Loucy (cell line): ENCODE measurements around the gene CTNNA2.

Experiments
- H2AFZ ChIP-seq: fragments of 200-600 bp; sonication (generic); 2 replicates; pipeline ENCODE4 v1.6.0; 2016; ENCODE audit warnings: antibody characterized with exemption, mild to moderate bottlenecking, low read length, moderate library complexity
- H3F3A ChIP-seq: fragments of 200-600 bp; 2 replicates; pipeline ENCODE4 v1.6.0; 2016; ENCODE audit warnings: antibody characterized with exemption, low read depth, mild to moderate bottlenecking
- H3K27me3 ChIP-seq: fragments of 200-600 bp; sonication (generic); 2 replicates; pipeline ENCODE4 v1.6.1; 2014; ENCODE audit warnings: low read length, mild to moderate bottlenecking; ENCODE audit not compliant: insufficient read depth, poor library complexity, severe bottlenecking
- H3K36me3 ChIP-seq: fragments of 200-600 bp; sonication (generic); 2 replicates; pipeline ENCODE4 v1.6.1; 2016; ENCODE audit warnings: low read length; ENCODE audit not compliant: insufficient read depth
- H3K4me1 ChIP-seq: fragments of 200-600 bp; sonication (generic); 2 replicates; pipeline ENCODE4 v1.5.1; 2014; ENCODE audit warnings: low read length, mild to moderate bottlenecking; ENCODE audit not compliant: insufficient read depth, poor library complexity, severe bottlenecking
- H3K4me2 ChIP-seq: fragments of 200-600 bp; sonication (generic); 2 replicates; pipeline ENCODE4 v1.6.0; 2014; ENCODE audit warnings: antibody characterized with exemption, low read length, low read depth, mild to moderate bottlenecking; ENCODE audit not compliant: poor library complexity, severe bottlenecking
- H3K4me3 ChIP-seq: fragments of 200-600 bp; sonication (generic); 2 replicates; pipeline ENCODE4 v1.5.1; 2014; ENCODE audit warnings: low read length, mild to moderate bottlenecking, mixed read lengths; ENCODE audit not compliant: poor library complexity, severe bottlenecking
- H3K79me2 ChIP-seq: fragments of 200-600 bp; sonication (generic); 2 replicates; pipeline ENCODE4 v1.6.1; 2014; ENCODE audit warnings: low read length; ENCODE audit not compliant: insufficient read depth
- H3K9ac ChIP-seq: fragments of 200-600 bp; sonication (generic); 2 replicates; pipeline ENCODE4 v1.6.0; 2014; ENCODE audit warnings: mild to moderate bottlenecking, low read depth, low read length, moderate library complexity; ENCODE audit not compliant: poor library complexity, severe bottlenecking
- H3K9me2 ChIP-seq: fragments of 200-600 bp; sonication (generic); replicated peaks from 2 replicates; pipeline ENCODE4 v1.6.1; 2016; ENCODE audit warnings: low read depth, low read length, mixed read lengths
- H3K9me3 ChIP-seq: fragments of 200-600 bp; sonication (generic); 2 replicates; pipeline ENCODE4 v1.6.1; 2014; ENCODE audit warnings: mild to moderate bottlenecking, antibody characterized with exemption, low read length, low read depth; ENCODE audit not compliant: insufficient read depth
- H4K20me1 ChIP-seq: fragments of 200-600 bp; sonication (generic); 2 replicates; pipeline ENCODE4 v1.6.0; 2014; ENCODE audit warnings: antibody characterized with exemption, low read length, mild to moderate bottlenecking; ENCODE audit not compliant: insufficient read depth, poor library complexity, severe bottlenecking
- EZH2phosphoT487 ChIP-seq: fragments of 200-600 bp; IDR thresholded peaks from 2 replicates; pipeline ENCODE4 v1.6.1; 2018; ENCODE audit warnings: antibody characterized with exemption, mild to moderate bottlenecking, moderate library complexity, borderline replicate concordance
- TF ChIP-seq, protein P1 (sequence below): fragments of 200-600 bp; sonication (generic); conservative IDR thresholded peaks from 2 replicates; pipeline ENCODE4 v1.5.1; 2014; ENCODE audit warnings: mild to moderate bottlenecking, antibody characterized with exemption, low read length

CTNNA2 gene

GRCh38 chr2:80154231-80154915, 641.5 kb downstream of the CTNNA2 start:
- no peaks in the 10 kb centered on the region for H3K36me3 ChIP-seq
- H3K4me2 ChIP-seq = no peak overlapping the region
- H3K9ac ChIP-seq = no peak overlapping the region
- H2AFZ ChIP-seq = no peak overlapping the region
- no peaks in the 10 kb centered on the region for H3K9me2 ChIP-seq
- TF ChIP-seq, protein P1, sequence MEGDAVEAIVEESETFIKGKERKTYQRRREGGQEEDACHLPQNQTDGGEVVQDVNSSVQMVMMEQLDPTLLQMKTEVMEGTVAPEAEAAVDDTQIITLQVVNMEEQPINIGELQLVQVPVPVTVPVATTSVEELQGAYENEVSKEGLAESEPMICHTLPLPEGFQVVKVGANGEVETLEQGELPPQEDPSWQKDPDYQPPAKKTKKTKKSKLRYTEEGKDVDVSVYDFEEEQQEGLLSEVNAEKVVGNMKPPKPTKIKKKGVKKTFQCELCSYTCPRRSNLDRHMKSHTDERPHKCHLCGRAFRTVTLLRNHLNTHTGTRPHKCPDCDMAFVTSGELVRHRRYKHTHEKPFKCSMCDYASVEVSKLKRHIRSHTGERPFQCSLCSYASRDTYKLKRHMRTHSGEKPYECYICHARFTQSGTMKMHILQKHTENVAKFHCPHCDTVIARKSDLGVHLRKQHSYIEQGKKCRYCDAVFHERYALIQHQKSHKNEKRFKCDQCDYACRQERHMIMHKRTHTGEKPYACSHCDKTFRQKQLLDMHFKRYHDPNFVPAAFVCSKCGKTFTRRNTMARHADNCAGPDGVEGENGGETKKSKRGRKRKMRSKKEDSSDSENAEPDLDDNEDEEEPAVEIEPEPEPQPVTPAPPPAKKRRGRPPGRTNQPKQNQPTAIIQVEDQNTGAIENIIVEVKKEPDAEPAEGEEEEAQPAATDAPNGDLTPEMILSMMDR = no peak
- no peak for TF ChIP-seq EZH2phosphoT487
- no peaks in the 10 kb centered on the region for H3K4me1 ChIP-seq
- H3K9me3 ChIP-seq = no peaks in the 10 kb centered on the region
- no peak overlapping the region for H3K4me3 ChIP-seq
- no peaks in the 10 kb centered on the region for H3F3A ChIP-seq
- no peaks in the 10 kb centered on the region for H3K79me2 ChIP-seq
- H3K27me3 ChIP-seq = no peaks in the 10 kb centered on the region
- H4K20me1 ChIP-seq = no peaks in the 10 kb centered on the region

DNA sequence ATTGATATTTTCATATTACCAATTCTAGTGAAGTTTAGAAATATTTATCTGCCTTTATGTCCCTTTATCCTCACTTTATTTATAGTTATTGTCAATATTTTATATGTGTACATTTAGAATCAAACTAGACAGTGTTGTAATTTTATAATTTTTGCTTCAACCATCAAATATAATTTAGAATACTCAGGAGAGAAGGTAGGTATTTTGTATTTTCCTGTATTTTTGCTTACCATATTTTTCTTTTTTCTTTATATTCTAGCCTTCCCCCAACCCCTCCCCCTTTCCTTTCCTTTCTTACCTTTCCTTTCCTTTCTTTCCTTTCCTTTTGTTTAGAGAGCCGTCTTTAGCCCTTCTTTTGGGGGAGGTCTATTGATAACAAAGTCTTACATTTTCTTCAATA, 651.5 kb downstream of the CTNNA2 start:
- no peaks in the 10 kb centered on the region for H3F3A ChIP-seq
- H3K9me3 ChIP-seq = no peaks in the 10 kb centered on the region
- no peak overlapping the region for H3K4me3 ChIP-seq
- H3K27me3 ChIP-seq = no peaks in the 10 kb centered on the region
- no peaks in the 10 kb centered on the region for H3K4me1 ChIP-seq
- no peaks in the 10 kb centered on the region for H3K9me2 ChIP-seq
- H4K20me1 ChIP-seq = no peaks in the 10 kb centered on the region
- H2AFZ ChIP-seq = no peak overlapping the region
- no peak overlapping the region for H3K4me2 ChIP-seq
- H3K36me3 ChIP-seq = no peaks in the 10 kb centered on the region
- TF ChIP-seq, protein P1 = no peak
- TF ChIP-seq EZH2phosphoT487 = no peak
- no peaks in the 10 kb centered on the region for H3K79me2 ChIP-seq
- H3K9ac ChIP-seq = no peak overlapping the region

DNA sequence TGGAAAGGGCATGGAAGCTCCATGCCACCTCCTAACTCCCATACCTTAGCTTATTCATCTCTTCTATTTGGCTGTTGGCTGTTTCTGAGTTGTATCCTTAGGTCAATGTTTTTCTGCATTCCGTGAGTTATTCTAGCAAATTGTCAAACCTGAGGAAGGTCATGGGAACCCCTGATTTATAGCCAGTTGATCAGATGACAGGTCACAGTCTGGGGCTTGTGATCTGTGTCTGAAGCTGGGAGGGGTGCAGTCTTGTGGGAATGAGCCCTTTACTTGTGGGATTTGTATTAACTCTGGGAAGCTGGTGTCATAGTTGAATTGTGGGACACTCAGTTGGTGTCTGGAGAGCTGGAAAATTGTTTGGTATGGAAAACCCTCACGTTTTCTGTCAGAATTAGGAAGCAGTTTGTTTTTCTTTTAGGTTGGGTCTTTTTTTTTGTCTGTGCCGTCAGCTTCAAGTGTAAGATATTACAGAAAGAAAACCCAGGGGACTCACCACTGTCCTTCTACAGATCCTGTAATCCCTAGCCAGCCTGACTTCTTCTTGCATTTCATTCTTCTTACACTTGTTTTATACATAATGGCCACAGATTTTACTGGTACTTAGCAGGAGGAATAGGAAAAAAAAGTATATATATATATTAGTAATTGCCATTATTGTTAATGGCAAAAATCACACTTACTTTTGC, 653.8 kb downstream of the CTNNA2 start:
- H3K9me2 ChIP-seq = no peaks in the 10 kb centered on the region
- H2AFZ ChIP-seq = no peak overlapping the region
- H3K36me3 ChIP-seq = no peaks in the 10 kb centered on the region
- no peak overlapping the region for H3K4me2 ChIP-seq
- no peaks in the 10 kb centered on the region for H3K79me2 ChIP-seq
- no peaks in the 10 kb centered on the region for H4K20me1 ChIP-seq
- H3K4me1 ChIP-seq = no peaks in the 10 kb centered on the region
- TF ChIP-seq, protein P1 = no peak
- no peak for TF ChIP-seq EZH2phosphoT487
- no peaks in the 10 kb centered on the region for H3K27me3 ChIP-seq
- H3K9ac ChIP-seq = no peak overlapping the region
- no peaks in the 10 kb centered on the region for H3F3A ChIP-seq
- H3K4me3 ChIP-seq = no peak overlapping the region
- H3K9me3 ChIP-seq = no peaks in the 10 kb centered on the region
